ENCODE results near the gene SDHAF3. TPM values are rescaled to one million over a fixed set of nuclear protein-coding genes. Genes with fewer than 3 reads are reported as not detected.

Gene SDHAF3
- polyA plus RNA-seq, 3 donors: 2.9 to 23.3 (median 23.2) TPM

DNA sequence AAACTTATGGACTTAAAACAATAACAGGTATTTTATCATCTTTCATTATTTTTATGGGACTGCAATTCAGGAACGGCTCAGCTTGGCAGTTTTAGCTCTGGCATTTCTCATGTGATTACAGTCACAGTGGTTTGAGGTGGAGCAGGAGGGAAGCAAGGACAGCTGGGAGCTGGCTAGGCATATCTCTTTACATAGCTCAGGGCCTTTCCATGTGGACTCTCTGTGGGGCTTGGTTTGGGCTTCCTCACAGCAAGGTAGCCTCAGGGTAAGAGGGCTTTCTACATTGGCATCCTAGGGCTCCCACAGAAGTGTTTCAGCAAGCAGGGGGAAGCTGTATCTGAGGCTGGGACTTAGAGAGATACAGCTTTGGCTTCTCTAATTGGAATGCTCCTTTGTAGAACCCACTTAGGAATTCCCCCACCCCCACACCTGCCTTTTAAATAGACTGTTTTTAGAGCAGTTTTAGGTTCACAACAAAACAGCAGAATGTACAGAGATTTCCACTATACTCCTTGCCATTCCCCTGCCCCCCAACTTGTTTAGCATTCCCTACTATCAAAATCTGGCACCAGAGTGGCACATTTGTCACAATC lies 26.6 kb upstream of the SDHAF3 start:
- no peaks in the 10 kb centered on the region for H3K4me1 Mint-ChIP-seq
- H4K20me1 ChIP-seq (ENCODE audit: insufficient read depth, low read length): no peaks in the 10 kb centered on the region
- H3K79me2 ChIP-seq (ENCODE audit: insufficient read depth, low read length): no peaks in the 10 kb centered on the region
- H3K36me3 Mint-ChIP-seq: no peaks in the 10 kb centered on the region
- H3K4me2 ChIP-seq (replicated peaks; ENCODE audit: extremely low read depth, low read length, poor library complexity, severe bottlenecking): no peak overlapping the region
- H3K4me1 ChIP-seq (ENCODE audit: control insufficient read depth in 1 of 2, insufficient read depth in 2 of 2, low read length in 2 of 2): no peaks in the 10 kb centered on the region
- TF ChIP-seq, protein P1, sequence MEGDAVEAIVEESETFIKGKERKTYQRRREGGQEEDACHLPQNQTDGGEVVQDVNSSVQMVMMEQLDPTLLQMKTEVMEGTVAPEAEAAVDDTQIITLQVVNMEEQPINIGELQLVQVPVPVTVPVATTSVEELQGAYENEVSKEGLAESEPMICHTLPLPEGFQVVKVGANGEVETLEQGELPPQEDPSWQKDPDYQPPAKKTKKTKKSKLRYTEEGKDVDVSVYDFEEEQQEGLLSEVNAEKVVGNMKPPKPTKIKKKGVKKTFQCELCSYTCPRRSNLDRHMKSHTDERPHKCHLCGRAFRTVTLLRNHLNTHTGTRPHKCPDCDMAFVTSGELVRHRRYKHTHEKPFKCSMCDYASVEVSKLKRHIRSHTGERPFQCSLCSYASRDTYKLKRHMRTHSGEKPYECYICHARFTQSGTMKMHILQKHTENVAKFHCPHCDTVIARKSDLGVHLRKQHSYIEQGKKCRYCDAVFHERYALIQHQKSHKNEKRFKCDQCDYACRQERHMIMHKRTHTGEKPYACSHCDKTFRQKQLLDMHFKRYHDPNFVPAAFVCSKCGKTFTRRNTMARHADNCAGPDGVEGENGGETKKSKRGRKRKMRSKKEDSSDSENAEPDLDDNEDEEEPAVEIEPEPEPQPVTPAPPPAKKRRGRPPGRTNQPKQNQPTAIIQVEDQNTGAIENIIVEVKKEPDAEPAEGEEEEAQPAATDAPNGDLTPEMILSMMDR (IDR thresholded peaks at IDR 0.05): no peak
- intact Hi-C loops (cut with micrococcal nuclease): no loop called here
- H2AFZ ChIP-seq (ENCODE audit: insufficient read depth, low read depth, low read length, poor library complexity, severe bottlenecking): no peak overlapping the region
- no peak overlapping the region for H3K27ac ChIP-seq (ENCODE audit: low read depth in 1 of 2, low read length in 2 of 2)
- H3K27me3 ChIP-seq (ENCODE audit: control insufficient read depth in 2 of 2, insufficient read depth in 2 of 2, low read length in 2 of 2): no peaks in the 10 kb centered on the region
- H3K4me3 ChIP-seq (replicated peaks in 1 of 3; ENCODE audit: low read depth in 2 of 3, low read length in 3 of 3): no peak overlapping the region
- H3K9me3 Mint-ChIP-seq: peaks cover 0 to 3% (median 0%) of the 10 kb centered on the region in 7 donors
- no peak overlapping the region for H3K4me3 Mint-ChIP-seq
- H3K27me3 Mint-ChIP-seq (ENCODE audit: low read depth in 3 of 3): peaks cover 0 to 4% (median 2%) of the 10 kb centered on the region in 3 donors
- no peak for DNase-seq
- H3K36me3 ChIP-seq (replicated peaks in 1 of 2; ENCODE audit: control insufficient read depth in 1 of 2, insufficient read depth in 2 of 2, low read length in 2 of 2): no peaks in the 10 kb centered on the region
- H3K9me3 ChIP-seq (replicated peaks in 1 of 2; ENCODE audit: control insufficient read depth in 1 of 2, insufficient read depth in 1 of 2, low read length in 2 of 2): no peaks in the 10 kb centered on the region
- no peak overlapping the region for H3K27ac Mint-ChIP-seq
- H3K9ac ChIP-seq (ENCODE audit: insufficient read depth, low read length, poor library complexity, severe bottlenecking): no peak overlapping the region
- WGBS (ENCODE audit: insufficient coverage): no CpG with 5 or more reads among the region's 1 CpG

DNA sequence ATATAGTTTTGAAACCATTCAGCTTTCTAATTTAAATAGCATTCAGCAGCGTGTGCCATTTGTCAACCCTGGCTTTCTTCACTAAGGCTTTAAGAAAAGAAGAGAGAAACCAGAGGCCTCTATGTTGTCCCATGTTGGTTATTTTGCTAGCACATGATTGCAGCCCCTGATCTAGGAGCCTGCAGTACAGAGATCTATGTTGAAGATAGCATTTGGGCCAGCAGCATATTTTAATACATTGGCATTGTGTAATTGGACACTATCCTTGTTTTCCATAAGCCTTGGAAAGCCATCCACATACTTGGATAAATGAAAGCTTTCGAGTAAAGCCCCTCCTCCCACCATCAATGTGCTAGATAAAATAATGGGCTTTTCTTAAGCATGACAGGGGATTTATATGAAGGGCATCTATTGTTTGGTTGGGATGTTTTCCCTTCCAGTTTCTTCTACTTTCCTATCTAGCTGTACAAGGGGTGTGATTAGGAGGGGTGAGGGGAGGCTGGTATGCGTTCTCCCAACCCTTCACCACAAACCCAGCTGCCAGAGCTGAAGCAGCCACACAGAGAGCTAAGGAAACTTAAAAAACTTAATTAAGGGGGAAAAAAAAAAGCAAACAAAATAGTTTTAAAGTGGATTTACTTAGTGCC lies 23.1 kb upstream of the SDHAF3 start:
- H4K20me1 ChIP-seq (ENCODE audit: insufficient read depth, low read length): no peaks in the 10 kb centered on the region
- H3K36me3 ChIP-seq (replicated peaks in 1 of 2; ENCODE audit: control insufficient read depth in 1 of 2, insufficient read depth in 2 of 2, low read length in 2 of 2): no peaks in the 10 kb centered on the region
- Mint-ChIP-seq H3K27ac (no peak overlapping the region), H3K4me3 (no peak overlapping the region), H3K9me3 (peaks cover 0 to 3% (median 0%) of the 10 kb centered on the region in 7 donors), H3K36me3 (no peaks in the 10 kb centered on the region), H3K4me1 (no peaks in the 10 kb centered on the region), H3K27me3 (ENCODE audit: low read depth in 3 of 3) (peaks cover 0 to 10% (median 5%) of the 10 kb centered on the region in 3 donors)
- H3K27ac ChIP-seq (ENCODE audit: low read depth in 1 of 2, low read length in 2 of 2): no peak overlapping the region
- TF ChIP-seq, protein P1 (IDR thresholded peaks at IDR 0.05): no peak
- no peaks in the 10 kb centered on the region for H3K27me3 ChIP-seq (ENCODE audit: control insufficient read depth in 2 of 2, insufficient read depth in 2 of 2, low read length in 2 of 2)
- no peak overlapping the region for H3K4me2 ChIP-seq (replicated peaks; ENCODE audit: extremely low read depth, low read length, poor library complexity, severe bottlenecking)
- H3K9ac ChIP-seq (ENCODE audit: insufficient read depth, low read length, poor library complexity, severe bottlenecking): no peak overlapping the region
- H3K9me3 ChIP-seq (replicated peaks in 1 of 2; ENCODE audit: control insufficient read depth in 1 of 2, insufficient read depth in 1 of 2, low read length in 2 of 2): no peaks in the 10 kb centered on the region
- no peaks in the 10 kb centered on the region for H3K4me1 ChIP-seq (ENCODE audit: control insufficient read depth in 1 of 2, insufficient read depth in 2 of 2, low read length in 2 of 2)
- no peak for DNase-seq
- no peaks in the 10 kb centered on the region for H3K79me2 ChIP-seq (ENCODE audit: insufficient read depth, low read length)
- no peak overlapping the region for H3K4me3 ChIP-seq (replicated peaks in 1 of 3; ENCODE audit: low read depth in 2 of 3, low read length in 3 of 3)
- intact Hi-C loops (cut with micrococcal nuclease): no loop called here
- no CpG with 5 or more reads among the region's 3 CpGs for WGBS (ENCODE audit: insufficient coverage)
- H2AFZ ChIP-seq (ENCODE audit: insufficient read depth, low read depth, low read length, poor library complexity, severe bottlenecking): no peak overlapping the region
